Ishikawa (cell line): Measurements from ENCODE around the gene ATP1A2.

Source experiments
- CEBPB ChIP-seq: IDR thresholded peaks from 2 replicates; pipeline ENCODE4 v1.6.1; 2012
- CREB1 ChIP-seq: IDR thresholded peaks from 2 replicates; pipeline ENCODE4 v1.6.1; 2012; ENCODE audit warnings: low read depth
- EGR1 ChIP-seq: IDR thresholded peaks from 2 replicates; pipeline ENCODE4 v1.6.1; 2012
- EP300 ChIP-seq: IDR thresholded peaks from 2 replicates; pipeline ENCODE4 v1.6.1; 2012; ENCODE audit warnings: borderline replicate concordance
- FOXM1 ChIP-seq: IDR thresholded peaks from 2 replicates; pipeline ENCODE4 v1.6.1; 2012; ENCODE audit warnings: low read depth, borderline replicate concordance
- MAX ChIP-seq: IDR thresholded peaks from 2 replicates; pipeline ENCODE4 v1.6.1; 2012
- NFIC ChIP-seq: IDR thresholded peaks from 2 replicates; pipeline ENCODE4 v1.6.1; 2012
- RAD21 ChIP-seq: IDR thresholded peaks from 2 replicates; pipeline ENCODE4 v1.6.1; 2012; ENCODE audit warnings: low read depth
- REST ChIP-seq: IDR thresholded peaks from 2 replicates; pipeline ENCODE4 v1.6.1; 2012; ENCODE audit warnings: low read depth, mild to moderate bottlenecking
- TAF1 ChIP-seq: IDR thresholded peaks from 2 replicates; pipeline ENCODE4 v1.6.1; 2012; ENCODE audit warnings: low read depth, mild to moderate bottlenecking
- TCF12 ChIP-seq: IDR thresholded peaks from 2 replicates; pipeline ENCODE4 v1.6.1; 2012; ENCODE audit warnings: low read depth
- TEAD4 ChIP-seq: IDR thresholded peaks from 2 replicates; pipeline ENCODE4 v1.6.1; 2012
- USF1 ChIP-seq: IDR thresholded peaks from 2 replicates; pipeline ENCODE4 v1.6.1; 2012
- YY1 ChIP-seq: IDR thresholded peaks from 2 replicates; pipeline ENCODE4 v1.6.1; 2012; ENCODE audit warnings: low read depth
- ZBTB7A ChIP-seq: IDR thresholded peaks from 2 replicates; pipeline ENCODE4 v1.6.1; 2012; ENCODE audit warnings: low read depth

ATP1A2 gene

GRCh38 chr1:160090760-160091159 is 24.8 kb upstream of the ATP1A2 start:
- no peak for TF ChIP-seq ZBTB7A
- TF ChIP-seq EP300 = no peak
- TF ChIP-seq REST = no peak
- no peak for TF ChIP-seq CEBPB
- TF ChIP-seq YY1 = no peak
- no peak for TF ChIP-seq TEAD4

- TF ChIP-seq EP300 (no peak), RAD21 (no peak), TEAD4 (no peak), ZBTB7A (no peak), FOXM1 (no peak), REST (peak; percentile 40; the same call in 1 of the 2 replicates), TCF12 (no peak), NFIC (no peak)
Observed at GRCh38 chr1:160091666-160092223, 23.8 kb upstream of the ATP1A2 start.

- TF ChIP-seq MAX = no peak
- TF ChIP-seq USF1 = no peak
- no peak for TF ChIP-seq TEAD4
- no peak for TF ChIP-seq RAD21
- TF ChIP-seq CREB1 = no peak
- no peak for TF ChIP-seq EGR1
- no peak for TF ChIP-seq FOXM1
- no peak for TF ChIP-seq YY1
- no peak for TF ChIP-seq CEBPB
- no peak for TF ChIP-seq TCF12
- TF ChIP-seq EP300 = no peak
- TF ChIP-seq NFIC = no peak
- no peak for TF ChIP-seq REST
- TF ChIP-seq TAF1 = no peak
- no peak for TF ChIP-seq ZBTB7A
Observed at GRCh38 chr1:160092366-160093068, 23.0 kb upstream of the ATP1A2 start.

- no peak for TF ChIP-seq TAF1
- no peak for TF ChIP-seq EGR1
- no peak for TF ChIP-seq REST
- no peak for TF ChIP-seq MAX
- TF ChIP-seq CEBPB = no peak
- TF ChIP-seq RAD21 = no peak
- TF ChIP-seq TCF12 = no peak
- TF ChIP-seq ZBTB7A = no peak
- no peak for TF ChIP-seq EP300
- TF ChIP-seq FOXM1 = no peak
- no peak for TF ChIP-seq YY1
- no peak for TF ChIP-seq TEAD4
- no peak for TF ChIP-seq USF1
Observed at GRCh38 chr1:160093069-160093395, 22.5 kb upstream of the ATP1A2 start.
